LNCAP (cell line): ENCODE measurements around the gene MS4A6A.

Experiments
- CTCF ChIP-seq: fragments of 450-650 bp; IDR thresholded peaks from 2 replicates; pipeline ENCODE4 v1.5.1; 2017; ENCODE audit warnings: mild to moderate bottlenecking

Gene MS4A6A

GRCh38 chr11:60169264-60169915 lies 13.5 kb downstream of the MS4A6A start:
- peak; percentile 30 for TF ChIP-seq CTCF

DNA sequence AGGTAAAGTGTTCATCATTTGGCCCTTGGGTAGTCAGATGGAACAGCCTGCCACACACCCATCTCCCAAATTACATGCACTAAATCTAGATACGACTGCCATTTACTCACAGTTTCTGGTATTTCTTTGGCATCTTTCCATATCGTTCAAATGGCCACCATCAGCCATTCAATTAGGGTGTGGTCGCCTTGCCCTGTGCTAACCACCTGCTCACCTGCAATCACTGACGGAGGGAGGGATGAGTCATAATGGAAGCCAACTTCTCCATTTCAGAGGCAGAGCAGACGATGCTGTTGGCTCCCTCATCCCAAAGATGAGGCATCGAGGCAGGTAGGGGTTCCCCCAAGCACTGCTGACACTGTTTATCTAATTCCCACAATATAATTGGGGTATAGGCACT lies 14.6 kb downstream of the MS4A6A start:
- no peak for TF ChIP-seq CTCF

- no peak for TF ChIP-seq CTCF
These were observed 16.9 kb downstream of the MS4A6A start for GRCh38 chr11:60165951-60166350.

GRCh38 chr11:60165538-60165937 lies 17.3 kb downstream of the MS4A6A start:
- no peak for TF ChIP-seq CTCF

GRCh38 chr11:60164550-60165075 lies 18.3 kb downstream of the MS4A6A start:
- no peak for TF ChIP-seq CTCF

DNA sequence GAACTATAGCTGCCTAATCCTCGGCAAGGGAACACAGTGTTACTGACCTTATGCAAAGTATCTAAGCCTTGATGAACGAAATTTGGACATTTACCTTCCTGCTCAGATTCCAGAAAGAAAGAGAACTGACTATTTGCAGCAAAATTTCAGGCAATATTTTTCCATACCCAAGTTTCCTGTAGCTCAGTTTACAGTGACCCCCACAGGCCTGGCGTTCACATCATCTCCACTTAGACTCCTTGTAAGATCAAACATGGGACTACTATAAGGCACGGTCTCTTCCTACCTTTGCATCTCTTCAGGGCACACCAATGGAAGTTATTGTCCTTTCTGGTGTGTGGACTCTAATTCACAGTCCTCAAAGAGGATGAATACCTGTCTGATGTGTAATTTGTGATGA lies 21.1 kb downstream of the MS4A6A start:
- no peak for TF ChIP-seq CTCF

DNA sequence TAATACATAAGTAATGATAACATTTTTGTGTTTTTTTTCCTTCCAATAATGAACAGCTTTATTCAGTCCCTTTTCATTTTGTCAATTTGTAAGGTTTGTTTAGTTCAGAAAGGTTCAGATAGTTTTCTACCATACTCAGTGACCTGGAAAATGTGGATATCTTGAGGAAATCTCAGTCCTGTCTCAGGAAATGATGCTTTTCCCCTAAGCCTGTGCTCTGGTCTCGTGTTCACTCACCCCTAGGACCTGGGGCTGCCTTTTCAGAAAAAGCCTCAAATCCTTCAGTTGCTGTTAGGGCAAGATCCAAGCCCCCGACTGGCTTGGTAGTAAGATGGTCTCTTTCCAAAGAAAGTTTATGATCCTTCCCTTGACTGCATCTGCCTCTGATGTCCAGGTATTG lies 21.8 kb downstream of the MS4A6A start:
- TF ChIP-seq CTCF, result no peak

- TF ChIP-seq CTCF, result no peak
These were observed 23.0 kb downstream of the MS4A6A start for GRCh38 chr11:60159868-60160267.
